Measurements from ENCODE around the gene GLB1L3.
"Not testable (repeated sequence)": the region's sequence is repeated elsewhere in the genome, so short reads cannot be mapped to it uniquely, and the experiment has no call there.

Gene GLB1L3

GRCh38 chr11:134340354-134340964, 64.3 kb downstream of the GLB1L3 start:
- no peak for DNase-seq (ENCODE audit: low read depth in 2 of 3, low spot score in 1 of 3)

GRCh38 chr11:134341805-134342571, 65.8 kb downstream of the GLB1L3 start:
- no peak for DNase-seq (ENCODE audit: low read depth in 2 of 3, low spot score in 1 of 3)

GRCh38 chr11:134342572-134343340, 66.6 kb downstream of the GLB1L3 start:
- DNase-seq (ENCODE audit: low read depth in 2 of 3, low spot score in 1 of 3), result no peak

GRCh38 chr11:134343646-134344045, 67.5 kb downstream of the GLB1L3 start:
- DNase-seq (ENCODE audit: low read depth in 2 of 3, low spot score in 1 of 3), result no peak

- not testable (repeated sequence) for DNase-seq (ENCODE audit: low read depth in 2 of 3, low spot score in 1 of 3)
These were observed 68.5 kb downstream of the GLB1L3 start for GRCh38 chr11:134344497-134345236.

DNA sequence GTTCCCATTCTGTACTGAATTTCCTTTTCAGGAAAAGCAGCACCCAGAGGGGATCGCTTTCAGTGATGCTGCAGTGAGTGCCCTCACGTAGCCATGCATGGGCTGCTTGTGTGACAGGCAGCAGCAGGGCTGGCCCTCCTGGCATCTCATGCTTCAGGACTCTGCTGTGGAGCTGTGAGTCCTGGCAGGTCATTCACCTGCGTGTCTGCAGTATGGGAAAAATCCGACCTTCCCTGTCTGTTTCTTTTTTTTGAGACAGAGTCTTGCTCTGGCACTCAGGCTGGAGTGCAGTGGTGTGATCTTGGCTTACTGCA, 69.0 kb downstream of the GLB1L3 start:
- DNase-seq (ENCODE audit: low read depth in 2 of 3, low spot score in 1 of 3), result no peak

DNA sequence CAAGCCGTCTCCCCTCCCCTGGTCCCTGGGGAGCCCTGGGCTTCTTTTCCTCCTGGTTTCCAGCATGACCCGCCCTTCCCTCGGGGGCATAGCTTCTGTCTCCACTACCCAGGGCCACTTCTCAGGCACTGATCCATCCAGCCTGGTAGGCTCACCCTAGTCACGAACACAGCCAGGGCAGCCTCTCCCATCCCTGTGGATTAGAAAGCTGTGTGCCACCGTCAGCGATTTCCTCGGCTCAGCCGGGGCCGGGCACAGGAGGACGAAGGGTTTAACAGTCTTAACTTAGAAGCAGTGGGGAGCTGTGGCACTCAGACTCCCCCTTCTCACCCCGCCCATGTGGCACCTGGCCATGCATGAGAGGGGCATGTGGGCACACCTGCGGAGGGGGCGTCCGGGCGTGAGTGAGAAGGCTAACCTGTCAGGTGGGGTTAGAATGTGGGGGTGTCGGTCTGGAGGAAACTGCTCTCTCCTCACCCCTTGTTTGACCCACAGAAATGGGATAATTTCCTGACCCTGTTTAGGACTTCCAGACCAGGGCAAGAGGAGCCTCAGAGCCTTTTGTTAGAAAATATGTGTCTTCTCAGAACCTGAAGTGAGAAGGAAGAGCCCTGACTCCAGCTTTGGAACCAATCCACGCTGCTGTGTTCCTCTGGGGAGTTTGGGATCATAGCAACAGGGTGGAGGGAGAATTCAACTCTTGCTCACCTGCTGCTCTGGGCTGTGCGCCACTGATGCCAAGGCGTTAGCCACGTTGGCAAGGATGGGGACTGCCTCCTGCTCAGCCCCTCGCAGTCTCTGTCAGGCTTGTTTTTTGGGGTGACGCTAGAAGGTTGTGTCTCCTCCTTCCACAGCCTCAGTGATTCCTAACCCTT, 70.2 kb downstream of the GLB1L3 start:
- no peak for DNase-seq (ENCODE audit: low read depth in 2 of 3, low spot score in 1 of 3)

GRCh38 chr11:134346976-134347350, 70.8 kb downstream of the GLB1L3 start:
- DNase-seq (ENCODE audit: low read depth in 2 of 3, low spot score in 1 of 3), result no peak

- DNase-seq (ENCODE audit: low read depth in 2 of 3, low spot score in 1 of 3), result no peak
These were observed 71.3 kb downstream of the GLB1L3 start for GRCh38 chr11:134347441-134347840.

- no peak for DNase-seq (ENCODE audit: low read depth in 2 of 3, low spot score in 1 of 3)
These were observed 73.1 kb downstream of the GLB1L3 start for GRCh38 chr11:134349109-134349801.

GRCh38 chr11:134349802-134350355, 73.7 kb downstream of the GLB1L3 start:
- no peak for DNase-seq (ENCODE audit: low read depth in 2 of 3, low spot score in 1 of 3)

DNA sequence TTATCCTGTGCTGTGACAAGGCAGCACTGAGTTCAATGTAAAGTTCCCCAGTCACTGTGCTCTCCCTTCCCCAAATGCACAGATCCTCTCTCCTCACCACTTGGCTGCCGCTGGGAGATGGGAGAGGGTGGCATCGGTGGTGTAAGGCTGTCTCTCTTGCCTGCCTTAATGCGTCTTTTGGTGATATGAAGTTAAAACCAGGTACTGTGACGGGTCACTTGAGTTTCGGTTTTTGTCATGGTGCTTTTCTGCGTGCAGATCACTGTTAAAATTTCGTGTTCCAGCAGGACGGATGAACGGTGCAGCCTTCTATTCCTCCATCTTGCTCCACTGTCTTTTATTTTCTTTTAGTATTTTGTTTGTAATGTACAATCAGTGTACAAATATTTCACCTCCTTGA, 74.2 kb downstream of the GLB1L3 start:
- no peak for DNase-seq (ENCODE audit: low read depth in 2 of 3, low spot score in 1 of 3)

- no peak for DNase-seq (ENCODE audit: low read depth in 2 of 3, low spot score in 1 of 3)
These were observed 75.9 kb downstream of the GLB1L3 start for GRCh38 chr11:134352111-134352510.

GRCh38 chr11:134355136-134355535, 79.0 kb downstream of the GLB1L3 start:
- DNase-seq (ENCODE audit: low read depth in 2 of 3, low spot score in 1 of 3), result no peak

GRCh38 chr11:134355656-134356055, 79.5 kb downstream of the GLB1L3 start:
- DNase-seq (ENCODE audit: low read depth in 2 of 3, low spot score in 1 of 3), result no peak

GRCh38 chr11:134356656-134357544, 80.7 kb downstream of the GLB1L3 start:
- DNase-seq (ENCODE audit: low read depth in 2 of 3, low spot score in 1 of 3), result no peak

DNA sequence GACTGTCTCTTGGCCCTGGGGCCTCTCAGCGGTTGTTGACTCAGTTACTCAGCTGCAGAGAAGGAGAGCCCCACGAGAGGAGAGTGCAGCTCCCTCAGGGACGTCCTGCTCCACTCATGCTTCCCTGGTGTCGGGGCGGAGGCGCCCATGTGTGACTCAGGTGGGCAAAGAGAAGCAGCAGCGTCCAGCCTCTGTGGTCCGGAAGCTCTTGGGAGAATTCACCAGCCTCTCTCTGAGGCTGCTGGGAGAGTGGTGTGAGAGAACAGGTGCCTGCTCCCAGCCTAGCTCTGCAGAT, 81.3 kb downstream of the GLB1L3 start:
- DNase-seq (ENCODE audit: low read depth in 2 of 3, low spot score in 1 of 3), result no peak

GRCh38 chr11:134358165-134358855, 82.1 kb downstream of the GLB1L3 start:
- no peak for DNase-seq (ENCODE audit: low read depth in 2 of 3, low spot score in 1 of 3)
